WERI-Rb-1 (cell line): ENCODE data around the gene PCK1.

ENCODE experiments used
- DNase-seq: peaks from one replicate; pipeline ENCODE4 v3.0.0-alpha.2; 2020
- H3K27ac ChIP-seq: fragments of 250-450 bp; sonication (Bioruptor Pico); 2 replicates; pipeline ENCODE4 v1.5.1; 2020; ENCODE audit warnings: mild to moderate bottlenecking, moderate library complexity
- H3K27me3 ChIP-seq: fragments of 250-450 bp; sonication (Bioruptor Pico); 2 replicates; pipeline ENCODE4 v1.5.1; 2021; ENCODE audit warnings: mild to moderate bottlenecking, low read depth, moderate library complexity; ENCODE audit not compliant: insufficient read depth, severe bottlenecking
- H3K36me3 ChIP-seq: fragments of 250-450 bp; sonication (Bioruptor Pico); 2 replicates; pipeline ENCODE4 v1.5.1; 2020; ENCODE audit warnings: mild to moderate bottlenecking, moderate library complexity
- H3K4me3 ChIP-seq: 2 replicates; pipeline ENCODE4 v1.5.1; 2011; ENCODE audit warnings: low read depth, mild to moderate bottlenecking, control low read depth, low read length
- H3K9me3 ChIP-seq: fragments of 250-450 bp; sonication (Bioruptor Pico); 2 replicates; pipeline ENCODE4 v1.5.1; 2021; ENCODE audit warnings: mild to moderate bottlenecking, moderate library complexity; ENCODE audit not compliant: severe bottlenecking
- TF ChIP-seq, protein P1 (sequence below): IDR thresholded peaks from 2 replicates; pipeline ENCODE4 v1.5.1; 2011; ENCODE audit warnings: low read depth, mild to moderate bottlenecking, control low read depth, inconsistent platforms, low read length

Gene PCK1

DNA sequence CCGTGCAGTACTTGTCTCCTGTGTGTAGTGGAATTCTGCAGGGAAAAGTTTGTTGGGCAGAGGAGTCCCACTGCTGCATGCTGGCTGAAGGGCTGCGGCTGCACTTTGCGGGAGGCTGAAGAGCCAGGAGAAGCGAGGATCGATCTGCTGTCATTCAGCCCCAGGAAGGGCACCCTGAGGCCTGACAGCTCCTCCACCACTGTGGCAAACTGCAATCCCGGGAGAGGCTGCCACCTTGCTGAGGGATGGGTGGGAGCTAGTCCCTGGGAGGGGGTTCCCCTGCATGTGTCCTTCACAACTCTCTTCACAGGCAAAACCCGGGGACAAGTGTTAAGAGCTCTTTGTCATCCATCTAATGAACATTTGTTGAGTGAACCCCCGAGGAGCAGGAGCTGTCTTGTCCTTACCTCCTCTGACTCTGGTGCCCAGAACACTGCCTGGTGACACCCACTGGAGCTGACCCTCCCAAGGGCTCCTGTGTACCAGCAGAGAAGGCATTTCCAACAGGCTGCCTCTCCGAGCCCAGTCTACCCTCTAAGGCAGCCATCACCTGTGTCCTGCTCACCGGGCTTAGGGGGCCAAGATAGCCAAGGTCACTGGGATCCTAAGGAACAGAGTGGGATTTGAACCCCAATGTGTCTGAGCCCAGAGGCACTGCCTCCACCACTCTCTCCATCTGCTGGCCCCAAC lies 17.7 kb downstream of the PCK1 start:
- H3K27me3 ChIP-seq = no peaks in the 10 kb centered on the region
- H3K4me3 ChIP-seq = no peak overlapping the region
- DNase-seq = no peak
- TF ChIP-seq, protein P1, sequence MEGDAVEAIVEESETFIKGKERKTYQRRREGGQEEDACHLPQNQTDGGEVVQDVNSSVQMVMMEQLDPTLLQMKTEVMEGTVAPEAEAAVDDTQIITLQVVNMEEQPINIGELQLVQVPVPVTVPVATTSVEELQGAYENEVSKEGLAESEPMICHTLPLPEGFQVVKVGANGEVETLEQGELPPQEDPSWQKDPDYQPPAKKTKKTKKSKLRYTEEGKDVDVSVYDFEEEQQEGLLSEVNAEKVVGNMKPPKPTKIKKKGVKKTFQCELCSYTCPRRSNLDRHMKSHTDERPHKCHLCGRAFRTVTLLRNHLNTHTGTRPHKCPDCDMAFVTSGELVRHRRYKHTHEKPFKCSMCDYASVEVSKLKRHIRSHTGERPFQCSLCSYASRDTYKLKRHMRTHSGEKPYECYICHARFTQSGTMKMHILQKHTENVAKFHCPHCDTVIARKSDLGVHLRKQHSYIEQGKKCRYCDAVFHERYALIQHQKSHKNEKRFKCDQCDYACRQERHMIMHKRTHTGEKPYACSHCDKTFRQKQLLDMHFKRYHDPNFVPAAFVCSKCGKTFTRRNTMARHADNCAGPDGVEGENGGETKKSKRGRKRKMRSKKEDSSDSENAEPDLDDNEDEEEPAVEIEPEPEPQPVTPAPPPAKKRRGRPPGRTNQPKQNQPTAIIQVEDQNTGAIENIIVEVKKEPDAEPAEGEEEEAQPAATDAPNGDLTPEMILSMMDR = no peak
- H3K27ac ChIP-seq = no peak overlapping the region
- no peaks in the 10 kb centered on the region for H3K9me3 ChIP-seq
- H3K36me3 ChIP-seq = no peaks in the 10 kb centered on the region

DNA sequence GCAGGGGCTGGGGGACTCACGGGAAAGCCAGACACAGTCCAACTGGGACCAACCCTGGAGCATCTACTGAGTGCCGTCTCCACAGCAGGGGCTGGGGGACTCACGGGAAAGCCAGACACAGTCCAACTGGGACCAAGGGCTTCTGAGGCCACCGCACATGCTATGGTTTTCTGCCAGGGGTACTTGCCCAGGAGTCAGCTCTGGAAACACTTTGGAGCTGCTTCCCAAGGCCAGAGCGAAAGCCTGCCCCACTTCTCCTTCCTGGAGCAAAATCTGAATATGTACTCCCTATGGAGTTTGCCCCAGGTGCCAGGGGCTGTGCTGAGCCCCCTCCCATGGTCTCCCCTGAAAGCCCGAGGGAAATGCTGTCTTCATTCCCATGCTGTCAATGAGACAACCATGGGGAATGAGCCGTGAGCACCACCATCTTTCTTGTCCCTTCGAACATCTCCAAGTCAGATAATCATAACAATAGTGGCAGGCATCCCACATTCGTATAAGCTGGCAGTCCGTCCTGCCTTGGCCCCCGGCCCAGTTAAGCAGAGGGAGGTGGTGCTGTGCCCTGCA lies 18.5 kb downstream of the PCK1 start:
- TF ChIP-seq, protein P1 = no peak
- no peaks in the 10 kb centered on the region for H3K9me3 ChIP-seq

DNA sequence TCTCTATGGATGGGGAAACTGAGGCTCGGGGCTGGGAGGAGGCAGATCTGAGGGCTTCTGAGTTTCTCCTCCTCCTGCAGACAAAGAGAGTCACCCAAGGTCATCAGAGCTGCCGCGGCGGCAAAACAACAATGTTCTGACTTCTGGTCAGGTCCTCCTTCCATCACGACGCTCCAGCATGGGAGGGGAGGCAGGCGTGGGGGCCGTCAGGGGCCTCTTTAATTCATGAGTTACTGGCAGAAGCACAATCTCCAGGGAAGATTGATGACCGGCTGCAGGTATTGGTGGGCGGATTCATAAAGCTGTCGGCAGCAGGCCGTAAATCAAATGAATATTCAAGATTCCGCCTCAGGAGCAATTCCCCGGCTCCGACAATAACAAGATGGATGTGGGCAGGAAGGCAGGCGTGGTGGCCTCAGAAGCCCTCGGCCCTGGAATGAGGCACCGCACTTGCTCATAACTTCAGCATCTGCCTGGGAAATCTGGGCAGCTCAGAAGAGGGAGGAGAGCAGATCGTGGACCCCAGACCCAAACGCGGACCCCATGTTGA lies 19.1 kb downstream of the PCK1 start:
- Histone ChIP-seq H3K36me3 (no peaks in the 10 kb centered on the region), H3K27ac (no peak overlapping the region), H3K27me3 (no peaks in the 10 kb centered on the region), H3K9me3 (no peaks in the 10 kb centered on the region), H3K4me3 (no peak overlapping the region)
- DNase-seq = no peak
- TF ChIP-seq, protein P1 = no peak

More for the DNA sequence above, 18.5 kb downstream of the PCK1 start:
- no peak for DNase-seq
- no peak overlapping the region for H3K27ac ChIP-seq
- no peak overlapping the region for H3K4me3 ChIP-seq
- no peaks in the 10 kb centered on the region for H3K27me3 ChIP-seq
- H3K36me3 ChIP-seq = no peaks in the 10 kb centered on the region

DNA sequence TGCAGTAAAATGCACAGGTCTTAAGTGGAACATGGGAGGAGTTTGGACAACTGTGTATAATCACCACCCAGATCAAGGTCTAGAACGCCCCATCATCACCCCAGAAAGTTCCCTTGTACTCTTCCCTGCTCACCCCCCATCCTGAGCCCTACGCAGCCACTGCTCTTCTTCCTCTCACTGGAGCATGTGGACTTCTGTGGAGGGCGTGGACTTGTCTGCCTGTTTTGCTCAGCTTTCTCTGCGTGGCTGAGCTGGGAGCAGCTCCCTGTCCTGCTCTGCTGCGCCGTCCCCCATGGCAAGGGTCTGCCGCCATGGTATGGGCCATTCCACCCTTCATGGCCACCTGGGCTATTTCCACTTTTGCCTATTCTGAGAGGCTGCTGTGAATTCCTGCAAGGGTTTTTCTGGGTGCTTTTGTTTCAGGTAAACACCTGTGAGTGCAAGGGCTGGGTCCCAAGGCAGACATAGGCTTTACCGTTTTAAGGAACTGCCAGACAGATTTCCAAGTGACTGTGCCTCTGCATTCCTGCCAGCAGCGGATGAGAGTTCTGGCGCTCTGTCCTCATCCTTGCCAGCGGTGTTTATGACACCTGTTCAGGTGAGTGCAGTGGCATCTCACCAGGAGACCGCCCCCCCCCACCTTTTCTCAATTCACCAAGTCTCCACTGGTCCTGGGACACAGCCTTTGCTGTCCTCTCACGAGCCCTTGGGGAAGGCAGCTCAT lies 19.7 kb downstream of the PCK1 start:
- TF ChIP-seq, protein P1 = no peak
- Histone ChIP-seq H3K27ac (no peak overlapping the region), H3K9me3 (no peaks in the 10 kb centered on the region), H3K36me3 (no peaks in the 10 kb centered on the region), H3K27me3 (no peaks in the 10 kb centered on the region), H3K4me3 (no peak overlapping the region)
- no peak for DNase-seq

DNA sequence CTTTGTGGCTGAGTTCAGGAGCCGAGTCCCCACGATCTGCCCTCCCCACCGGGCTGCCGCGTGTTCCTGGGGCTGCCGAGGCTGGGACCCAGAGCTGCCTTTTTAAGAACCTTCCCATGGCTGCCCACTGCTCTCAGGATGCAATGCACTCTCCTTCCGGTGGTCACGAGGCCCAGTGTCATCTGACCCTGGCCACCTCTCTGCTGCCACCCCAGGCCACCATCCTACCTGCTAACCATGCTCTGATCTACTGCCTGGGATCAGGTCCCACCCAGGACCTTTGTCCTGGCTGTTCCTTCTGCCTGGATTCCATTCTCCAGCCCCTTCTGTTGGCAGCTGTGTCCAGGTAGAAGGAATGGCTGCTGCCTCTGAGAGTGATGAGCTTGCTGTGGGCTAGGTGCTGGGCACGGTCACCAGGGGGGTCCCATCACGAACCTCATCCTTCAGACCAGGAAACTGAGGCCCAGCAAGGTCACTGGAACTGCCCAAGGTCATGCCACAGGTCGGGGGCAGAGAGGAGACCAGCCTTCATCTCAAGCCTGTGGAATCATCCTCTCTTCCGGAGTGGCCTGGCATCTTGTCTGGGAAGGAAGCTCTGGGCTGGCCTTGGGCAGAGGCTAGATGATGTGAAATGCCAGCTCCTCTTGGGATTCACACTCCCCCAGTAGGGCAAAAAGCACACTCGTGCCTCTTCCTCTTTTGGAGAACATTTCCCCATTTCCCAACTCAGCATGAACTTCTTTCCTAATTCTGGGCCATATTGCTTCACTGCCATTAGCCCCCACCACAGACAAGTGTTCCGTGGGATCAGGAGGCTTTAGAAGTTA lies 20.5 kb downstream of the PCK1 start:
- TF ChIP-seq, protein P1 = no peak
- no peak overlapping the region for H3K4me3 ChIP-seq
- no peak for DNase-seq
- no peaks in the 10 kb centered on the region for H3K27me3 ChIP-seq
- H3K27ac ChIP-seq = no peak overlapping the region
- no peaks in the 10 kb centered on the region for H3K9me3 ChIP-seq
- no peaks in the 10 kb centered on the region for H3K36me3 ChIP-seq
